Activated T-helper 1 cell treated with anti-CD3 and anti-CD28 coated beads, Interleukin-12 subunit alpha, Interleukin-12 subunit beta, Interleukin-2, Interleukin-4 antibody, amounts not matched to agents 30 ng/mL and 10 ng/mL and 1 ng/mL, durations not matched to agents 14 hours and 24 hours and 36 hours (primary cell): Measurements from ENCODE around the gene PITPNC1. TPM values are rescaled to one million over a fixed set of nuclear protein-coding genes. Genes with fewer than 3 reads are reported as not detected.

ENCODE experiments used
- DNase-seq: peaks from one replicate; pipeline ENCODE4 v3.0.0; 2021; ENCODE audit warnings: low spot score
- H3K27ac Mint-ChIP-seq: one replicate; pipeline ENCODE4 v1.8.0; 2021; ENCODE audit warnings: mild to moderate bottlenecking, mixed read lengths
- H3K27me3 Mint-ChIP-seq: one replicate; pipeline ENCODE4 v1.8.0; 2022; ENCODE audit warnings: mild to moderate bottlenecking, moderate library complexity, mixed read lengths; ENCODE audit not compliant: insufficient read depth
- H3K36me3 Mint-ChIP-seq: one replicate; pipeline ENCODE4 v1.8.0; 2021; ENCODE audit warnings: low read depth, mixed read lengths
- H3K4me1 Mint-ChIP-seq: one replicate; pipeline ENCODE4 v1.8.0; 2021; ENCODE audit warnings: low read depth, mixed read lengths
- H3K4me3 Mint-ChIP-seq: one replicate; pipeline ENCODE4 v1.8.0; 2021; ENCODE audit warnings: mild to moderate bottlenecking, moderate library complexity, mixed read lengths
- H3K9me3 Mint-ChIP-seq: one replicate; pipeline ENCODE4 v1.8.0; 2021; ENCODE audit warnings: mixed read lengths
- intact Hi-C: fragments of 100-400 bp; cut with micrococcal nuclease; formaldehyde crosslinking; loops from one replicate; pipeline ENCODE4 v1.15.1; 2024
- total RNA-seq: library from RNA; stranded (reverse); gene quantifications from 2 replicates; pipeline ENCODE4 v1.2.3, GENCODE V29; 2022

PITPNC1 gene
- total RNA-seq, 1 donor from 2014 or later: 17.7 TPM

DNA sequence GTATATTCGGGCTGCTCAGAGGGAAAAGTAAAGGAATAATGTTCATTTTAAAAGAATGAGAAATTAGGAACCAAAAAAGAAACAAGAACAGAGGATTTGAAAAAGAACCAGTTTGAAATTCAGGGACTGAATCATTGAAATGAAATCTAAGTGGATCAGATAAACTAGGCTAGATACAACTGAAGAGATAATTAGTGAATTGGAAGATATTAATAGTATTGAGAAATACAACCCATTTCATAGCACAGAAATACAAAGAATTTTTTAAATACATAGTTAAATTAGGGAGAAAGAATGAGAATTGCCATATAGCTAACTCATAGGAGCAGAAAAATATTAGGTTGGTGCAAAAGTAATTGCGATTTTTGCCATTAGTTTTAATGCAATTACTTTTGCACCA lies 223.3 kb downstream of the PITPNC1 start:
- DNase-seq: no peak
- Mint-ChIP-seq H3K27me3 (no peaks in the 10 kb centered on the region), H3K4me1 (no peaks in the 10 kb centered on the region), H3K36me3 (no peaks in the 10 kb centered on the region), H3K9me3 (no peaks in the 10 kb centered on the region), H3K4me3 (no peak overlapping the region), H3K27ac (no peak overlapping the region)
- intact Hi-C loops: loop anchor here (5.0 kb wide), 1 partner anchor 123 kb away; no protein-coding TSS in a partner anchor

GRCh38 chr17:67601897-67602296 lies 224.8 kb downstream of the PITPNC1 start:
- Mint-ChIP-seq H3K4me1 (no peaks in the 10 kb centered on the region), H3K9me3 (no peaks in the 10 kb centered on the region), H3K27ac (no peak overlapping the region), H3K36me3 (no peaks in the 10 kb centered on the region), H3K27me3 (no peaks in the 10 kb centered on the region), H3K4me3 (no peak overlapping the region)
- no peak for DNase-seq
- intact Hi-C loops: loop anchor here (5.0 kb wide), 1 partner anchor 125 kb away; no protein-coding TSS in a partner anchor

DNA sequence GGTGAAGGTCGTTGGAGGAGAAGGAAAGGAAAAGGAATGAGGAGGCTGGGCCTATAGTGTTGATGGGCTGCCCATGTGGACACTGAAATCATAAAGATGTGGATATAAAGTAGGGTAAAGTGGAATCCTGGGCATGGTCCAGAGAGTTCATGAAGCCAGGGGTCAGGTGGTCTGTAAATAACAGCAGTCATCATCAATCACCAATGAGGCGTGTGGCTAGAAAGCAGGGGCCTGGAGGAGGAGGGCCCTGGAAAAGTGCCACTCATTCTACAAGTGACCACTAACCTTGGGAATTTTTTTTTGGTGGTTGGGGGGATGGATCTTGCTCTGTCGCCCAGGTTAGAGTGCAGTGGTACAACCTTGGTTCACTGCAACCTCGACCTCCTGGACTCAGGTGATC lies 225.4 kb downstream of the PITPNC1 start:
- no peaks in the 10 kb centered on the region for H3K27me3 Mint-ChIP-seq
- intact Hi-C loops: loop anchor here (5.0 kb wide), 1 partner anchor 125 kb away; no protein-coding TSS in a partner anchor
- H3K9me3 Mint-ChIP-seq: no peaks in the 10 kb centered on the region
- no peaks in the 10 kb centered on the region for H3K4me1 Mint-ChIP-seq
- no peak for DNase-seq
- no peak overlapping the region for H3K27ac Mint-ChIP-seq
- H3K4me3 Mint-ChIP-seq: no peak overlapping the region
- no peaks in the 10 kb centered on the region for H3K36me3 Mint-ChIP-seq

DNA sequence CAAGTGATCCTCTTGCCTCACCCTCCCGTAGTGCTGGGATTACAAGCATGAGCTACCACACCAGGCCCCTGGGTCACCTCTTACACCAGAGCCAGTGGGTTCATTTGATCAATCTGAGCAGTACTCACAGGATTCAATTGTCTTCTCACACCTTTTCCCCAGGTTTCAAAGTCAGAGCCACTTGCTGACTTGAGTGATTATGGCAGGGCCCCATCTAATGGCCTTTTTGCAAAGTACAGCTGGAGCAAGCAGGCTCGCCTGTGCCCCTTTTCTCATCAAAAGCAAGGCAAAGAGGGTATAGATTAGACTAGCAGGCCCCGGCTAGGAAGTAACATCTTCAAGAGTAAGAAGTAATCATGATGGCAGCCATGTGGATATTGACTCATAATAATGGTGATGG lies 225.9 kb downstream of the PITPNC1 start:
- no peaks in the 10 kb centered on the region for H3K9me3 Mint-ChIP-seq
- no peaks in the 10 kb centered on the region for H3K27me3 Mint-ChIP-seq
- H3K36me3 Mint-ChIP-seq: no peaks in the 10 kb centered on the region
- intact Hi-C loops: loop anchor here (1.0 to 5.0 kb wide), 4 partner anchors 126 to 229 kb away; no protein-coding TSS in a partner anchor
- H3K27ac Mint-ChIP-seq: no peak overlapping the region
- H3K4me3 Mint-ChIP-seq: no peak overlapping the region
- H3K4me1 Mint-ChIP-seq: no peaks in the 10 kb centered on the region
- DNase-seq: peak; percentile 16

DNA sequence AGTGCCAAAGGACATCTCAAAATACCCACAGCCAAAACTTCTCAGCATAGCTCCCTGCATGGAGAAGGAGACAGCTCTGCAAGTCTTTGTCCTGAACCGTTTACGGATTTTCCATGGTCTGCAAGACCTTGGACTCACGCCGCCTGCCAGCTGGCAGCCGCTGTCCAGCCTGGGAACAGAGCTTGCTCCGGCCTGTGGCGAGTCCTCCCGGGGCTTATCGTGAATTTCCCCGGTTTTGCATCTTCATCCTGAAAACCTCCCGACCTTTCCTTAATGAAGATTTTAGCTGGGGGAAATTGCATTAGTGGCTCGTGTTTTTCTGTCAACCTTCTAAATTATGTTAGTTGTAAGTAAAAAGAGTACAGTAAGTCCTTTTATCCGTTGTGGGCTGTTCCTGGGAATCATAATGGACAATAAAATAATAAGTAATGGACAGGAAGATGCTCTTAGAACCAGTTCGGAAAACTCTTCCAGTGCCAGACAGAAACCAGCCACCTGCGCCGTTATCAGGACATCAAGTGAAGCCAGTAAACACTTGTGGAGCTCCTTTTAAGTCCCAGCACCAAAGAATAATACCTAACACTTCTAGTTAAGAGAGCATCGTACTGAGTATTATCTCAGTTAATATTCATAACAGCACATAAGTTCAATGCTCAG lies 228.3 kb downstream of the PITPNC1 start:
- Mint-ChIP-seq H3K27me3 (no peaks in the 10 kb centered on the region), H3K27ac (no peak overlapping the region), H3K9me3 (no peaks in the 10 kb centered on the region), H3K4me1 (no peaks in the 10 kb centered on the region), H3K4me3 (no peak overlapping the region), H3K36me3 (no peaks in the 10 kb centered on the region)
- DNase-seq: no peak
- intact Hi-C loops: no loop called here

DNA sequence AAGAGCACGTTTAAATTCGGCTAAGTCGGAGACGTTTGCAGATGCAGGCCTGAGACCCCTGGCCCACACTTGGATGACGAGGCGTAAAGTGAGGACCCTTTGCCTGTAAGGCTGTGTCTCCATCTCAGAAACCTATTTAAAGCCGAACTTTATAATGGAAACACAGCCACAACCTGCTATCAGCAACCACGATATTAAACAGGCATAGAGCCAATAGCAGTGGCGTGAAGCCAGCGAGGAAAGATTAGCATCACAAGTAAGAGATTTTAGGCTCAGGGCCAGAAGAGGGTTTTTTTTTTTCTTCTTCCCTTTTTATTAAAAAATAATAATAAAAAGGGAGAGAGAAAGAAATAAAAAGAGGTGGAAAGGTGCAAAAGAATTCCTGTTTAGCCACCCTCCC lies 229.4 kb downstream of the PITPNC1 start:
- Mint-ChIP-seq H3K4me3 (no peak overlapping the region), H3K27me3 (no peaks in the 10 kb centered on the region), H3K27ac (no peak overlapping the region), H3K4me1 (no peaks in the 10 kb centered on the region), H3K36me3 (no peaks in the 10 kb centered on the region), H3K9me3 (no peaks in the 10 kb centered on the region)
- no peak for DNase-seq
- intact Hi-C loops: no loop called here

GRCh38 chr17:67606896-67607604 lies 230.0 kb downstream of the PITPNC1 start:
- Mint-ChIP-seq H3K9me3 (no peaks in the 10 kb centered on the region), H3K27me3 (no peaks in the 10 kb centered on the region), H3K4me1 (no peaks in the 10 kb centered on the region), H3K27ac (no peak overlapping the region), H3K4me3 (no peak overlapping the region), H3K36me3 (no peaks in the 10 kb centered on the region)
- no peak for DNase-seq
- intact Hi-C loops: no loop called here

DNA sequence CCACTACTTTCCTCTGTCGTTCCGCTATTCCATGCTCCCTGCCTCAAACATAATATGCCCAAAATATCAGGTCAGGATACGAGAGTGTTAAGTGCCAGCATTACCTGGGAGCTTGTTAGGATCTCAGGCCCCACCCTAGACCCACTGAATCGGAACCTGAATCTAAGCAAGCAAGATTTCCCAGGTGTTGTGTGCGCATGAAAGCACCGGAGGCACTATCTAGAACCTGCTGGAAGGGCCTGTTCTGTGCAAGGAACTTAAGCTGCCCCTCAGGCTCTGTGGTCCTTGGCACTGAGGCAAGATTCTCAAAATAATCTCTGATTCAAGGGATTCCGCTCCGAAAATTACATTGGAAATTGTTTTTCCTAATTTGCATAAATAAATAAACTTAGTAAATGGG lies 233.0 kb downstream of the PITPNC1 start:
- H3K36me3 Mint-ChIP-seq: no peaks in the 10 kb centered on the region
- no peaks in the 10 kb centered on the region for H3K27me3 Mint-ChIP-seq
- H3K27ac Mint-ChIP-seq: no peak overlapping the region
- H3K4me1 Mint-ChIP-seq: no peaks in the 10 kb centered on the region
- H3K9me3 Mint-ChIP-seq: no peaks in the 10 kb centered on the region
- no peak for DNase-seq
- intact Hi-C loops: no loop called here
- H3K4me3 Mint-ChIP-seq: no peak overlapping the region

GRCh38 chr17:67613961-67614360 lies 236.9 kb downstream of the PITPNC1 start:
- Mint-ChIP-seq H3K27ac (no peak overlapping the region), H3K27me3 (no peaks in the 10 kb centered on the region), H3K36me3 (no peaks in the 10 kb centered on the region), H3K4me1 (no peaks in the 10 kb centered on the region), H3K9me3 (no peaks in the 10 kb centered on the region), H3K4me3 (no peak overlapping the region)
- no peak for DNase-seq
- intact Hi-C loops: no loop called here

- Mint-ChIP-seq H3K27ac (no peak overlapping the region), H3K36me3 (no peaks in the 10 kb centered on the region), H3K27me3 (no peaks in the 10 kb centered on the region), H3K4me3 (no peak overlapping the region), H3K4me1 (no peaks in the 10 kb centered on the region), H3K9me3 (no peaks in the 10 kb centered on the region)
- intact Hi-C loops: no loop called here
- no peak for DNase-seq
These were observed 238.0 kb downstream of the PITPNC1 start for GRCh38 chr17:67615011-67615561.

DNA sequence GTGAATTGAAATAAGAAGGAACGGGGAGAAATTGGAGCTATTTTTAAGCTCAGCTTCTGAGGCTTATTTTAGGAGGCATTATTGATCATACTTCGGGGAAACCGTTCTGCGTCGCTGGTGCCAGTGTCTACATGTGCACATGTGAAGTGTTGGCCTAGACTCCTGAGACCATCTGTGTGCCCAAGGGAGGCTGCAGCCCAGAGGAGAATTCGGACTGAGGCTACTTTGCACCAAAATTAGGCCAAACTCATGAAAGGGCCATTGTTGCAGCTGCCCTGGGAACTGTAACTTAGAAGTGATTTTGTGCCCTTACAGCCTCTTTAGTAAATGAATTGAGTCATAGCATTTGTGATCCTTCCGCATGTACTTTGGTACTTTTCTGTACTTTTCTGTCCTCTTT lies 238.7 kb downstream of the PITPNC1 start:
- no peaks in the 10 kb centered on the region for H3K4me1 Mint-ChIP-seq
- H3K9me3 Mint-ChIP-seq: no peaks in the 10 kb centered on the region
- DNase-seq: no peak
- intact Hi-C loops: no loop called here
- H3K27me3 Mint-ChIP-seq: no peaks in the 10 kb centered on the region
- no peaks in the 10 kb centered on the region for H3K36me3 Mint-ChIP-seq
- H3K4me3 Mint-ChIP-seq: no peak overlapping the region
- no peak overlapping the region for H3K27ac Mint-ChIP-seq

DNA sequence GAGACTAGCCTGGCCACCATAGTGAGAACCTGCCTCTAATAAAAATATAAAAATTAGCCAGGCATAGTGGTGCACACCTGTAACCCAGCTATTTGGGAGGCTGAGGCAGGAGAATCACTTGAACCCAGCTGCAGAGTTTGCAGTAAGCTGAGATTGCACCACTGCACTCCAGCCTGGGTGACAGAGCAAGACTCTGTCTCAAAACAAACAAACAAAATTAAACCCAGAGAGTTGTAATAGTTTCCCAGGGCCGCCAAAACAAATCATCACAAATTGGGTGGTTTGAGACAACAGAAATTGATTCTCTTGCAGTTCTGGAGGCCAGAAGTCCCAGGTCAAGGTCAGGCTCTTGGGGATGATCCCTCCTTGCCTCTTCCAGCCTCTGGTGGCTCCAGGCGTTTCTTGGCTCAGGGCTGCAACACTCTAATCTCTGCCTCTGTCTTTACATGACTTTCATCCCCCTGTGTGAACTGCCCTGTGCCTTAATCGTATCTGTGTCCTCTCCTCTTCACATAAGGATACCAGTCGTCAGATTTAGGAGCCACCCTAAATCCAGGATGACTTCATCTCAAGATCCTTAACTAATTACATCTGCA lies 240.3 kb downstream of the PITPNC1 start:
- intact Hi-C loops: no loop called here
- Mint-ChIP-seq H3K9me3 (no peaks in the 10 kb centered on the region), H3K4me1 (no peaks in the 10 kb centered on the region), H3K27ac (no peak overlapping the region), H3K36me3 (no peaks in the 10 kb centered on the region), H3K4me3 (no peak overlapping the region), H3K27me3 (no peaks in the 10 kb centered on the region)
- no peak for DNase-seq

GRCh38 chr17:67619555-67619954 lies 242.5 kb downstream of the PITPNC1 start:
- no peaks in the 10 kb centered on the region for H3K27me3 Mint-ChIP-seq
- no peak for DNase-seq
- no peaks in the 10 kb centered on the region for H3K4me1 Mint-ChIP-seq
- intact Hi-C loops: no loop called here
- no peaks in the 10 kb centered on the region for H3K9me3 Mint-ChIP-seq
- H3K27ac Mint-ChIP-seq: no peak overlapping the region
- no peaks in the 10 kb centered on the region for H3K36me3 Mint-ChIP-seq
- no peak overlapping the region for H3K4me3 Mint-ChIP-seq
